HG02943 (cell line): ENCODE measurements around the gene APBA2.
"Not testable (repeated sequence)": the region's sequence is repeated elsewhere in the genome, so short reads cannot be mapped to it uniquely, and the experiment has no call there.

Experiments used
- ATAC-seq: cut with Tn5 transposase; IDR thresholded peaks from one replicate; pipeline ENCODE4 v1.9.1; 2021; ENCODE audit warnings: mild to moderate bottlenecking, low read depth, moderate library complexity; ENCODE audit not compliant: unreplicated experiment

APBA2 gene

DNA sequence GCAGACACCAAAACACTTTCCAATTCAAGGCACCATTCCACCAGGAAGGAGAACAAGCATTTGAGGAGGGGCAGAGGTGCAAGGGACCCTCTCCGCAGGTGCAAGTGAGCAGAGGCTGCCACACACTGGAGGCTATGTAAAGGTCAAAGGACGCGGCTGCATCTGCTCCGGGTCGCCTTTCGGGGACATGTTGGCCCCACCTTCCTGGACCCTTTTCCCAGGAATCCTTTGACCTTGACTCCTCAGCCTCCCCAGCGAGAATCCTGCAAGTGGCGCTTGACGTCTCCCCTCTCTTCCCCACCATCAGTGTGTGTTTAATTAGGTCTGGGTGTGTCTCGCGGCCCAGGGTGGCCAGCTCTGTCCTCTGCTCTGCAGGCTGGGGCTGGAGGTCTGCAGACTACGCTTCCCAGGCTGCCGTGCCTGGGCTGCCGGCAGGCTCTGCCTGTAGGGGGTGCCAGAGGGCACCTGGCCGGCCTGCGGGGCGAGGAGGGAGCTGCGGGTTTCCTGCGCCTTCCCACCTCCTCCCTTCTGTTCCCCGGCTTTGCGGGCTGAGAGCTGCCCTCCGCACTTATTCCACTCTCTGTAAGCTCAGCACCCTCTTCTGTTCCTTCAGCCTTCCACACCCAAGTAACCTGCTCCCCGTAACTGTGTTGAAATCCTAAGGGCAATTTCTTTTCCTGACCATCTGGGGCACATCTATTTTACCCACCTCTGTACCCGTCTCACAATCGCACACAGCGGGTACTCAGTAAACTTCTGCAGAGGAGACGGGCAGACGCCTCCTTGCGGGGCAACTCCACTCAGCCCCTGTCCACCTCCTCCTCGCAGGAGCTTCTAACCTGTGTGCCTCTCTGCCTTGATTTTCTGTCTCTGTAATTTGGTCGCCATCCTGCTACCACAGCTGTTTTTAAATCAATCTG, 254.0 kb downstream of the APBA2 start:
- no peak for ATAC-seq

DNA sequence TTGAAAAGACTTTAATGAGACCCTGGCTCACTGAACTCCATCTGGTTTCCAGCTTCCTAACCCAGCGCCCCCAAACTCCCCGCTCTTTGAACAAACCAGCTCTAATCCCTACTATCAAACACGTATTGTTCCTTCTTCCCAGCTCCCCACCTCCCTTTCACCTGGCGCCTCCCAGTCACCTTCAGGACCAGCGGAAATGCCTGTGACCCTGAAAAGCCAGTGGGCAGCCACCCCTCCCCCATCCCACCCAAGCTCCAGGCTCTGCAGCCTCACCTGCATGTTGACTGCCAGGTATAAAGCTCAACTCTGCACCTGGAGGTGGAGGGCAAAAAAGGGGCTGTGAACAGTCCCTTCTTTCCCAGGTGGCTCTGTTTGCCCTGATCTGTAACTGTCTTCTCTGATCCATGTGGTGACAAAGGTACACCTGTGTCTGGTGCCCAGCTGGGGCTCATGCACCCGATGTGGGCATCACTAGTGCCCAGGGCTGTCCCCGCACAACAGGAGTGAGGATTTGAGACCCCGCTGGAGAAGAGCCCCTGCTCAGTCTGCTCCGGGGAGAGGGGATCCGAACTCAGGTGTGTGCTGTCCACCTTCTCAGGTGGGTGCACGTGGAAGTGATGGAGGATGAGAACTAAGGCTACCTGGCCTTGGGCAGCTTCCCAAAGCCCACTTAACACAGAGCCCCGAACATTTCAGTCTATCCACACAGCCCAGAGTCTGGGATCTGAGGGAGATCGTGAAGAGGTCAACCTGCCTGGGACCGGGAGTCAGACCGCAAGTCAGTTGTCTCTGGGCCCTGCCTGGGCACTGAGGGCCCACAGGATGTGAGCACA, 254.9 kb downstream of the APBA2 start:
- ATAC-seq, result no peak

DNA sequence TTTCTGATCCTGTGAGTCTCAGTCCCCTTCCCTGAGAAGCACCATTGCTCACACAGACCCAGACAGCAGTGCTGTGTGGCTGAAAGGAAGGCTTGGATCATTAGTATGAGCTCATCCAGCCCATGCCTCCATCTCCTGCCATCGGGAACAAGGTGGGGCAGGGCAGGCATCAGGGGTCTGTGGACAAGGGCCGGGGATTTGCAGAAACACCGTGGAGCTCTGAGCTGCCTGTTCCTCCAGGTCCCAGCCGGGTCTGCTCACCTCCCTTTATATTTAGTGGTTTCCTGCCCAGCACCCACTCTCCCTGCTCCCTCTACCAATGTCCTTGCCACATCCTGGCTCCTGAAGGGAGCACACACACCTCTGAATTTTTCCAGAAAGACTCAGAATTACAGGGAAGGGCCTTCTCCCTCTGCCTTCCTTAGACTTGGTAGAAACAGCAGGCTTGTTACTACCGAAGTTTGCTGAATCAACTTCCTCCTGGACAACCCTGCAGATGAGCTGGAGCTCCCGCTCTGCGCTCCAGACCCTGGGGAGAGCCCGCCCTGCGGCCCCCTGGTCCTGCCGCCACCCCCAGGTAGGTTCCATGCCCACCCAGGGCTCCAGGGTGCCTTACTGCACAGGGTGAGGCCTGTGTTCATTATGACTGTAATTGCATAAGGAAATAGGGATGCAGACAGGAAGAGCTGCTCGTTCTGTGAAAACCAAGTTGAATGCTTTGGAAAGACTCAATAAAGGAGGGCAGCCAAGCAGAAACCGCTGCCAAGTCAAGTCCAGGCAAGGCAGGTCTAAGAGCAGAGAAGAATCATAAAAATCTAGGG, 255.7 kb downstream of the APBA2 start:
- no peak for ATAC-seq

DNA sequence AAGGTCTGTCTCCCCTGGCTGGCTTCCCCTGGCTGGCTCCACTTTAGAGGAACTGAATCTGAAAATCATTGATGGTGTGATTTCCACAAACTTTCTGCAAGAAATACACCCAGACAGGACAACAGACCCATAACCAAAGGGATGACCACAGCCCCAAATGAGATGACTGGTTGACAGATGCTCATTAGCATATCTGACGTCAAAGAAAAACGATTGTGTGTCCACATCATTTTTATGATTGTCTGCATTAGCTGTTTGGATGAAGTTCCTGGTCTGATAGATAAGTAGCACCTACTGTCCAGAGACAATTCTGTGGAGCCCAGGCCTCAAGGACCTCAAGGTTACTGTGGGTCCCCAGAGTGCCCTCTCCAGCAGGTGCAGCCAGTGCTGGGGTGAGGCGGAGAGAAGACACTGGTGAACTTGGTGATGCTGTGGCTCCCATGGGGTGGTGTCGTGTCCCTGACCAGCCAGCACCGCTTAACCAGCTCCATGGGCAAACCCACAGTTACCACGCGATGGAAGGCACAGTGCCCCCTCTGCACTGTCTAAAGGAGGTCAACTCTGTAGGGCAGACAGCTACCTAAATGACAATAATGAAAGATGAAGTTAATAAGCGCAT, 256.5 kb downstream of the APBA2 start:
- no peak for ATAC-seq

DNA sequence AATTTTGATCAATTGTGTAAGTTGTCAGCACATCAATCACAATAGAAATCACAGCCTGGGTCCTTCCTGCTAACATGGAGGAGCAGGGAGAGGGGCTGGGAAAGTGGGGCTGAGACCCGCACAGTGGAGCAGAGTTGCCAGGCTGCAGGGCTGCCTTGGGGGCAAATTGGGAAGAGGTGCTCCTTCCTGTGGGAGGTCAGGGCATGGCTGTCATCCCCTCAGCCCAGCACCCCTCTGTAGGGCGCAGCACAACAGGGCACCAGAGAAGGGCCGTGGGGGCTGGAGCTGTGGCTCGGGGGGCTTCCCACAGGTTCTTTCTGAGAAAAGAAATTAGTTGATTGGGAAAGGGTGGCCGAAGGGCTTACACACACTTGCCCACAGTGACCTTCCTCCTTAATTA, 257.5 kb downstream of the APBA2 start:
- ATAC-seq, result no peak

DNA sequence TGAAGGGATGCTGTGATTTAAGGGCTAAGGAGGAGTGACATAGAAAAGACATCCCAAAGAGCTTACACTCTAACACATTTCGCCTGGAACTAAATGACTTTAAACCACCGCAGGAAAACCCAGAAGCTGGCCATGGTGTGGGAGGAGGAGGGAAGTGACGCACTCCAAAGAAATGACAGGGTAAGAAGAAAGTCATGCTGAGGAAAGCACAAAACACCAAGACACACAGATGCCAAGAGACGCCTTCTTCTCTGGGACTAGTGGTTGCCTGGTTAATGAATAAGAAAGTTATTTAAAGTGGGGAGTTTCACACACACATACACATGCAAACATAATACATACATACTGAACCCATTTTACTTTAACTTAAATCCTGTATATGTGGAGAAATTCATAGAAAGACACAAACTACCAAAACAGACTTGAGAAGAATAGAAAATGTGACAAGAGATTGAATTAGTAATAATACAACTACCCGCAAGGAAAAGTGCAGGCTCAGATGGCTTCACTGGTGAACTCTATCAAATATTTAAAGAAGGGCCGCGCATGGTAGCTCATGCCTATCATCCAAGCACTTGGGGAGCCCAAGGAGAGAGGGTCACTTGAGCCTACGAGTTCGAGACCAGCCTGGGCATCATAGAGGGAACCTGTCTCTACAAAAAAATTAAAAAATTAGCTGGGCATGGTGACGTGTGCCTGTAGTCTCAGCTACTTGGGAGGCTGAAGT, 258.3 kb downstream of the APBA2 start:
- ATAC-seq, result no peak

DNA sequence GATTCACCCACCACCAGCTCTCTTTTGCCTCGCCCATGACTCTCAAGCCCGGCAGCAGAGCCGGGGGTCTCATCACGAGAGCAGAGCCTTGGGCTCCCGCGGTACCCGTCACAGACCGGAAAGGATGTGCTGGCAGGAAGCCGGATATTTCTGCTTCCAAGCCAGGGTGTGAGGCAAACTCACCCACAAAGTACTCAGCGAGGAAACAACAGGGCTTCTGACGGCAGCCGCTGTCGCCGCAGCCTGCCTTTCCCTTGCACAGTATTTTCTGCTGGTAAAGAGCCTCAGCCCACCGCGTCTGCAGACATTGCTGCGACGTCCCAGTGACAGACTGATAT, 263.9 kb downstream of the APBA2 start:
- ATAC-seq, result no peak

DNA sequence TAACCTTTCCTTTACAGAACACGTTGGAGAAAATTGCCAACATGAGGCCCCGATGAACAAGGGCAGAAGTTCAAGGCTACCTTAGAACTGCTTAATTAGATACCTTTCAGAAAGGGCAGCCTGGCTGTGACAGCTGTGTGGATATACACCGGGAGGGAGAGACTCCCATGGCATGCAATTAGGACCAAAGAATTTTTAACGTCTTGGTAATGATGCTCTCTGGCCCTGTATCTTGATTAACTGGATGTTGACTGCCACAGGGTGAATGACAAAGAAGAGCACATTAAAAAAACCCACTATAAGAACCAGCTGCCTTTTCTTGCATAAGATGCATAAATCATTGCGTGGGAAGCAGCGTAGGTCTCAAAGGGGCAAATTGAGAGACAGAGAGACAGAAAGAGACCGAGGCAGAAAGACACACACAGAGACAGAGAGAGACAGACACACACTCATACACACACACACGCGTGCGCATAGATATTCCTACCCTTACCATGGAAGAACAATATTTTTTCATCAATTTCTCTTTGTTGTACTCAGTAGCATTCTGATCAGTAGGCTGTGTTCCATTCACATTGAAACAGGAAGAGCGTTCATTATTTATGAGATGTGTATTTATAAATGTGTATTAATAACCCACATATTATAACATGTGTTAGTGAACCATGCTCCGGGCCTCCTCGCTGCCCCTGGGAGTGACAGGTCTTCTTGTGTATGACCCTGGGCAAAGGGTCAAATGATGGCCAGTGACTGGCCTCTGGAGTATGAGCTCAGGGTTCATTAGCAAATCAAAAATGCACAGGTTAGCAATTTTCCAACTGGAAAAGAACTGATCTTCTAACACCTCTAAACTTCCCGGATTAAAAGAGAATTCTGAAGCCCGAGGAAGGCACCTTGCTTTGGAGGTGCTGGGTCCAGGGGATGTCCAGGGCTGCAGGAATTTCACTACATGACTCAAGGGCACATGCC, 265.0 kb downstream of the APBA2 start:
- ATAC-seq, result no peak

DNA sequence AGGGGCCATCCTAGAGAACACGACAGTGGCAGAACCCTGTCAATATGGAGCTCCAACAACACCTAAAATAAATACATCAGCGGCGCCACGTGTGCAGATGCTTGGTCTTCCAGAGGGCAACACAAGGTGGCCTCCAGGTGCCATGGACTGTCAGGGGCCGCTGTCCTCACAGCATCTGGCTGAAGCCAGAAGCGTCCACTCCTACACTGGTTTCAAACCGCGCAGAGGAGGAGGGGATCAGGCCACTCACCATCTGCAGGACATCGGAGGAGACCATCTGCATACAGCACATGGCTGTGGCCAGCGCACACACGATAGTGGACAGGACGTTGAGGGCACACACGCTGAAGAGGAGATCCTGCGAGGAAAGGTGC, 265.7 kb downstream of the APBA2 start:
- no peak for ATAC-seq

DNA sequence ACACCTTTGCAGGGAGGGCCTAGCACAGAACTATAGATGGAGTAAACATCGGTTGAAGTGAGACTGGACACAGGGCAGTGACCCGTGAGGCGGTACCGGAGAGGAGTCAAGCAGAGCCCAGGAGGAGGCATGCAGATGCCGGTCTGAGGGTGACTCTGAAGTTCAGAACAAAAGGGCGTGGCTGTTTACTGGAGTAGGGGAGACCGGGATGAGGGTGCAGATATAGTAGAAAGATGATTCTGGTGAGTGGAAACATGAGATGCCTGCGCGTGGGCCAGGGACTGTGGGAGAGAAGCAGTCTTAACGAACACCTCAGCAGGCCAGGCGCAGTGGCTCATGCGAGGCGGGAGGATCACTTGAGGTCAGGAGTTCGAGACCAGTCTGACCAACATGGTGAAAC, 270.7 kb downstream of the APBA2 start:
- ATAC-seq, result no peak

DNA sequence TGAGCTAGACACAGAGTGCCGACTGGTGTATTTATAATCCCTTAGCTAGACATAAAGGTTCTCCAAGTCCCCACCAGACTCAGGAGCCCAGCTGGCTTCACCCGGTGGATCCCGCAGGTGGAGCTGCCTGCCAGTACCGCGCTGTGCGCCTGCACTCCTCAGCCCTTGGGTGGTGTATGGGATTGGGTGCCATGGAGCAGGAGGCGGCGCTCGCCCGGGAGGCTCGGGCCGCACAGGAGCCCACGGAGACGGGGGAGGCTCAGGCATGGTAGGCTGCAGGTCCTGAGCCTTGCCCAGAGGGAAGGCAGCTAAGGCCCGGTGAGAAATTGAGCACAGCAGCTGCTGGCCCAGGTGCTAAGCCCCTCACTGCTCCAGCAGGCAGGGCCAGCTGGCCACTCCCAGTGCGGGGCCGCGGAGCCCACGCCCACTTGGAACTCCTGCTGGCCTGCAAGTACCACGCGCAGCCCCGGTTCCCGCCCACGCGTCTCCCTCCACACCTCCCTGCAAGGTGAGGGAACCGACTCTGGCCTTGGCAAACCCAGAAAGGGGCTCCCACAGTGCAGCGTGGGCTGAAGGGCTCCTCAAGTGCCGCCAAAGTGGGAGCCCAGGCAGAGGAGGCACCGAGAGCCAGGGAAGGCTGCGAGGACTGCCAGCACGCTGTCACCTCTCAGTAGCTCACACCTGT, 274.1 kb downstream of the APBA2 start:
- no peak for ATAC-seq

DNA sequence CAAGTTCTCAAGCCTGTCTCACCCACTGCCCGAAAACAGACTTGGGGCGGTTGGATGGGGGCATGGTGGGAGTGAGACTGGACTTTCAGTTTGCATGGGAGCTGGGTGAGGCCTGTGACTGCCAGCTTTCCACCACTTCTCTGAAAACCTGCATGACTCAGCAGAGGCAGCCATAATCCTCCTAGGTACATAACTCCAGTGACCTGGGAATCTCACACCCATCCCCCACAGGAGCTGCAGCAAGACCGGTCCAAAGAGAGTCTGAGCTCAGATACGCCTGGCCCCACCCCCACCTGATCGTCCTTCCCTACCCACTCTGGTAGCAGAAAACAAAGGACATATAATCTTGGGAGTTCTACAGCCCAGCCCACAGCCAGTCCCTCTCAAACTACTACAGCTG, 276.6 kb downstream of the APBA2 start:
- no peak for ATAC-seq

DNA sequence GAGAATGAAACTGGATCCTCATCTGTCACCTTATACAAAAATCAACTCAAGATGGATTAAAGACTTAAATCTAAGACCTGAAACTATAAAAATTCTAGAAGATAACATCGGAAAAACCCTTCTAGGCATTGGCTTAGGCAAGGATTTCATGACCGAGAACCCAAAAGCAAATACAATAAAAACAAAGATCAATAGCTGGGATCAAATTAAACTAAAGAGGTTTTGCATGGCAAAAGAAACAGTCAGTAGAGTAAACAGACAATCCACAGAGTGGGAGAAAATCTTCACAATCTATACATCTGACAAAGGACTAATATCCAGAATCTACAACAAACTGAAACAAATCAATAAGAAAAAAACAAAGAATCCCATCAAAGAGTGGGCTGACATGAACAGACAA, 281.3 kb downstream of the APBA2 start:
- not testable (repeated sequence) for ATAC-seq
